Measurements from ENCODE around the gene CRIM1. TPM values are rescaled to one million over a fixed set of nuclear protein-coding genes. Genes with fewer than 3 reads are reported as not detected.

The CRIM1 gene
- total RNA-seq, 1 donor from 2014 or later: 246 TPM

DNA sequence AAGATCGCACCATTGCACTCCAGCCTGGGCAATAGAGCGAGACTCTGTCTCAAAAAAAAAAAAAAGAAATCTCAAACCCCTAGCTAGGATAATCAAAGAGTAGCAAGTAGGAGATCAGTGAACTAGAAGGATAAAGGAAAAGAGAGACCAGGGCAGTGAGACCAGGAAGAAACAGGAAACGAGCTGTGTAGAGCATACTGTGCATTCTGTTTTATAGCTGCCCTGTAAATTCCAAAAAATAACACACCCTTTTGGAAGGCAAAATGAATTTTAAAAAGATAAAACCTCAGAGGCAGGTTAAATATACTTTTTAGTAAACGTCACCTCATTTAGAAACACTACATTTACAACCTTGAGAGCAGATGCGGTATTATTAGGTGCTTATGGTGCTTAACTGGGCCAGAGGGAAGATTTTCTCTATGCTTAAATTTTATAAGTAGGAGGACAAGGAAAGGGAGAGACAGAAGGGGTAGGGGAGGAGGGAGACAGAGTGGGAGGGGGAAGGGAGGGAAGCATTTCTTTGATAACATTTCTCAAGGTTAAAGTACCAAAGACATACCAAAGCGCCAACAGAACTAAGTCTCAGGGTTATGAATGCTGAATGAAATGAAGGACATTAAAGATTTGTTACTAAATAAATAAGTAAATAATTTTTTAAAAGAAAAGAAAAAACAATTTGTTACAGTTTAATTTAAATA is 212.3 kb downstream of the CRIM1 start:
- Mint-ChIP-seq H3K9me3 (ENCODE audit: unreplicated experiment) (no peaks in the 10 kb centered on the region), H3K27me3 (ENCODE audit: unreplicated experiment) (peaks cover 4% of the 10 kb centered on the region), H3K4me1 (ENCODE audit: unreplicated experiment) (peaks cover 47% of the 10 kb centered on the region), H3K36me3 (ENCODE audit: low read depth, unreplicated experiment) (peaks cover 22% of the 10 kb centered on the region), H3K4me3 (ENCODE audit: unreplicated experiment) (no peak overlapping the region), H3K27ac (ENCODE audit: unreplicated experiment) (peak overlapping the region; percentile 13)
- TF ChIP-seq, protein P1, sequence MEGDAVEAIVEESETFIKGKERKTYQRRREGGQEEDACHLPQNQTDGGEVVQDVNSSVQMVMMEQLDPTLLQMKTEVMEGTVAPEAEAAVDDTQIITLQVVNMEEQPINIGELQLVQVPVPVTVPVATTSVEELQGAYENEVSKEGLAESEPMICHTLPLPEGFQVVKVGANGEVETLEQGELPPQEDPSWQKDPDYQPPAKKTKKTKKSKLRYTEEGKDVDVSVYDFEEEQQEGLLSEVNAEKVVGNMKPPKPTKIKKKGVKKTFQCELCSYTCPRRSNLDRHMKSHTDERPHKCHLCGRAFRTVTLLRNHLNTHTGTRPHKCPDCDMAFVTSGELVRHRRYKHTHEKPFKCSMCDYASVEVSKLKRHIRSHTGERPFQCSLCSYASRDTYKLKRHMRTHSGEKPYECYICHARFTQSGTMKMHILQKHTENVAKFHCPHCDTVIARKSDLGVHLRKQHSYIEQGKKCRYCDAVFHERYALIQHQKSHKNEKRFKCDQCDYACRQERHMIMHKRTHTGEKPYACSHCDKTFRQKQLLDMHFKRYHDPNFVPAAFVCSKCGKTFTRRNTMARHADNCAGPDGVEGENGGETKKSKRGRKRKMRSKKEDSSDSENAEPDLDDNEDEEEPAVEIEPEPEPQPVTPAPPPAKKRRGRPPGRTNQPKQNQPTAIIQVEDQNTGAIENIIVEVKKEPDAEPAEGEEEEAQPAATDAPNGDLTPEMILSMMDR (IDR thresholded peaks at IDR 0.05; ENCODE audit: unreplicated experiment): no peak
- DNase-seq (ENCODE audit: low spot score): no peak

DNA sequence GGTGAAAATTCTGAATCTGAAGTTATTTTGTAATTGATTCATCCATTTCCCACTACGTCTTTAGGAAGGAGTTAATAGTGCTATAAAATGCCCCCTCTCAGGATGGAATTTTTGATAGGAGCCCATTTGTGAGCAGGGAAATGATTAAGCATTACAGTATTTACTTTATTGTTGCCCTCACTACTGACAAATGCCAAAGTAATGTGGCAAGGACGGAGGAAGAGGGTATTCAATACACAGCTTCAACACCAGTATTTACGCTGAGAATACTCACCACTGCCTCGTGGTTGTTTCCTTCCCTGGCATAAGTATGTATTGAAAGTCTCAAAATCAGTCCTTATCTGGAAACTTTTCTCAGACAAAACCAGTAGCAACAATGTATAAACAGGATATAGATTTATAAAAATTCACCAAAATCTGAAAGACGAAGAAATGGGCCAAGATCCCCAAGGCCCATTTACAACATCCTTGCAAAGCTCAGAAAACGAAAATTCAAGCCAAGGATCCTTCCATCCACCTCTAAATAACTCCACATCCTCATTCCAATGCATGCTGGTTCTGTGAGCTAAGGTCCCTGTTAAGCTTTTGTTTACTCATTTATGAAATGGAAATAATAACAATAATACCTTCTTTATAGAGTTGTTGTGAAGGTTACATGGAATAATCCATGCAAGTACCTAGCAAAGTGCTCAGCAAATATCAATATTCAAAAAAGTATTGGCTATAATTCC is 213.1 kb downstream of the CRIM1 start:
- peak overlapping the region; percentile 9 for H3K27ac Mint-ChIP-seq (ENCODE audit: unreplicated experiment)
- H3K4me3 Mint-ChIP-seq (ENCODE audit: unreplicated experiment): no peak overlapping the region
- no peaks in the 10 kb centered on the region for H3K9me3 Mint-ChIP-seq (ENCODE audit: unreplicated experiment)
- TF ChIP-seq, protein P1 (IDR thresholded peaks at IDR 0.05; ENCODE audit: unreplicated experiment): no peak
- peaks cover 25% of the 10 kb centered on the region for H3K36me3 Mint-ChIP-seq (ENCODE audit: low read depth, unreplicated experiment)
- H3K4me1 Mint-ChIP-seq (ENCODE audit: unreplicated experiment): peaks cover 40% of the 10 kb centered on the region
- DNase-seq (ENCODE audit: low spot score): no peak
- H3K27me3 Mint-ChIP-seq (ENCODE audit: unreplicated experiment): peaks cover 4% of the 10 kb centered on the region

DNA sequence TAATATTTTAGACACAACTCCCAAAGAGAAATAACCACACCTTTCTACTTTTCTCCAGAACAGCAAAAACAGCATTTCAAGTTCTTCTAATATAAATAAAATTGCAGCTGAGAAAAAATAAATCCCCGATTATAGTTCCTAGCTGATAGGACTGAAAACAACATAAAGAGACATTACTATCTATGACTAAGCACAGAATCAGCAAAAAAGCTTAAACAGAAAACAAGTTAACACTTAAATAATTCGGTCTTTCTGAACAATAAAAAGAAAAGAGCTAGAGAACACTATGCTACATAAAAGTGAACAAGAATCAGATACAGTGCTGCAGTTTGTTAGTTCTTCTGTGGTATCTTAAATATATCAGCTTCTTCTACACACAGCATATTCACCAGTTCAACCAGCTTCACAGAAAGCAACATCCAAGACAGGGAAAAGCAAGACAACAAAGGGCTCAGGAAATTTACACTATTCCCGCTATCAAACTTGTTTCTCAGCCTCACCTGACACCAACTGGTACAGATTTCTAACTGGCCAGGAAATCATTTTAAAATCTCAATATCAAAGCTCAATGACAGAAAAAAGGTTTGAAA is 213.8 kb downstream of the CRIM1 start:
- Mint-ChIP-seq H3K36me3 (ENCODE audit: low read depth, unreplicated experiment) (peaks cover 25% of the 10 kb centered on the region), H3K4me3 (ENCODE audit: unreplicated experiment) (no peak overlapping the region), H3K27ac (ENCODE audit: unreplicated experiment) (peak overlapping the region; percentile 69), H3K27me3 (ENCODE audit: unreplicated experiment) (peaks cover 4% of the 10 kb centered on the region), H3K9me3 (ENCODE audit: unreplicated experiment) (no peaks in the 10 kb centered on the region), H3K4me1 (ENCODE audit: unreplicated experiment) (peaks cover 33% of the 10 kb centered on the region)
- no peak for DNase-seq (ENCODE audit: low spot score)
- TF ChIP-seq, protein P1 (IDR thresholded peaks at IDR 0.05; ENCODE audit: unreplicated experiment): no peak

DNA sequence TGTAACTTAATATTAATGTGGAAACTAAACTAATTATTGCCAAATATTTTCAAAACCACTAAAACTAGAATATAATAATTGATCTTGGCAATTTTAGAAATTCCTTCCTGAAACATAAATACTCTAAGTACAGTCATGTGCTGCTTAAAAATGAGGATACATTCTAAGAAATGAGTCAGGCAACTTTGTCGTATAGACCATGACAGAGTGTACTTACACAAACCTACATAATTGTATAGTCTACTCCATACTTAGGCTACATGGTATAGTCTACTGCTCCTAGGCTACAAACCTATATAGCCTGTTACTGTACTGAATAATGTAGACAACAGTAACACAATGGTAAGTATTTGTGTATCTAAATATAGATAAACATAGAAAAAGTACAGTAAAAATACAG is 214.8 kb downstream of the CRIM1 start:
- Mint-ChIP-seq H3K36me3 (ENCODE audit: low read depth, unreplicated experiment) (peaks cover 20% of the 10 kb centered on the region), H3K4me3 (ENCODE audit: unreplicated experiment) (no peak overlapping the region), H3K27ac (ENCODE audit: unreplicated experiment) (no peak overlapping the region), H3K4me1 (ENCODE audit: unreplicated experiment) (peaks cover 23% of the 10 kb centered on the region), H3K27me3 (ENCODE audit: unreplicated experiment) (peaks cover 2% of the 10 kb centered on the region), H3K9me3 (ENCODE audit: unreplicated experiment) (no peaks in the 10 kb centered on the region)
- DNase-seq (ENCODE audit: low spot score): no peak
- TF ChIP-seq, protein P1 (IDR thresholded peaks at IDR 0.05; ENCODE audit: unreplicated experiment): no peak
